DOHH2 (cell line): ENCODE data around the gene ZNF132.
"Not testable (repeated sequence)": the region's sequence is repeated elsewhere in the genome, so short reads cannot be mapped to it uniquely, and the experiment has no call there.

Experiments
- H3F3A ChIP-seq: fragments of 200-600 bp; sonication (generic), shearing (Covaris generic); 2 replicates; pipeline ENCODE4 v1.6.0; 2016; ENCODE audit warnings: antibody characterized with exemption, mild to moderate bottlenecking; ENCODE audit not compliant: control insufficient read depth, insufficient read depth
- H3K27ac ChIP-seq: fragments of 200-600 bp; sonication (generic); 2 replicates; pipeline ENCODE4 v1.5.1; 2014; ENCODE audit warnings: low read depth, mild to moderate bottlenecking, low read length, moderate library complexity
- H3K27me3 ChIP-seq: fragments of 200-600 bp; sonication (generic); 2 replicates; pipeline ENCODE4 v1.6.1; 2014; ENCODE audit warnings: mild to moderate bottlenecking, low read length, mixed read lengths; ENCODE audit not compliant: control insufficient read depth
- H3K36me3 ChIP-seq: fragments of 200-600 bp; sonication (generic); 2 replicates; pipeline ENCODE4 v1.6.1; 2014; ENCODE audit warnings: mild to moderate bottlenecking, low read length, moderate library complexity, mixed read lengths; ENCODE audit not compliant: control insufficient read depth
- H3K4me1 ChIP-seq: fragments of 200-600 bp; sonication (generic); 2 replicates; pipeline ENCODE4 v1.6.1; 2014; ENCODE audit warnings: mild to moderate bottlenecking, low read length, mixed read lengths; ENCODE audit not compliant: control insufficient read depth
- H3K4me2 ChIP-seq: fragments of 200-600 bp; sonication (generic); 2 replicates; pipeline ENCODE4 v1.6.0; 2014; ENCODE audit warnings: mild to moderate bottlenecking, low read length, moderate library complexity
- H3K4me3 ChIP-seq: fragments of 200-600 bp; sonication (generic); 2 replicates; pipeline ENCODE4 v1.5.1; 2014; ENCODE audit warnings: mild to moderate bottlenecking, low read length, mixed read lengths
- H3K79me2 ChIP-seq: fragments of 200-600 bp; sonication (generic); 2 replicates; pipeline ENCODE4 v1.6.1; 2014; ENCODE audit warnings: mild to moderate bottlenecking, low read length, mixed read lengths; ENCODE audit not compliant: control insufficient read depth
- H3K9me2 ChIP-seq: fragments of 200-600 bp; sonication (generic); replicated peaks from 2 replicates; pipeline ENCODE4 v1.6.1; 2014; ENCODE audit warnings: mild to moderate bottlenecking, low read length, mixed read lengths; ENCODE audit not compliant: control insufficient read depth
- H3K9me3 ChIP-seq: fragments of 200-600 bp; sonication (generic); 2 replicates; pipeline ENCODE4 v1.6.1; 2014; ENCODE audit warnings: antibody characterized with exemption, low read length, mixed read lengths; ENCODE audit not compliant: control insufficient read depth, insufficient read depth
- H4K20me1 ChIP-seq: fragments of 200-600 bp; sonication (generic); 2 replicates; pipeline ENCODE4 v1.6.0; 2014; ENCODE audit warnings: low read depth, mild to moderate bottlenecking, antibody characterized with exemption, low read length, moderate library complexity; ENCODE audit not compliant: control insufficient read depth, insufficient read depth
- CTCF ChIP-seq: fragments of 200-600 bp; sonication (generic); IDR thresholded peaks from one replicate; pipeline ENCODE4 v1.5.1; 2014; ENCODE audit warnings: antibody characterized with exemption, mild to moderate bottlenecking, low read depth, low read length; ENCODE audit not compliant: poor library complexity, severe bottlenecking
- EZH2phosphoT487 ChIP-seq: fragments of 200-600 bp; sonication (generic); IDR thresholded peaks from 2 replicates; pipeline ENCODE4 v1.6.1; 2017; ENCODE audit warnings: borderline replicate concordance, mild to moderate bottlenecking, antibody characterized with exemption, low read length, moderate library complexity, mixed read lengths

ZNF132 gene

DNA sequence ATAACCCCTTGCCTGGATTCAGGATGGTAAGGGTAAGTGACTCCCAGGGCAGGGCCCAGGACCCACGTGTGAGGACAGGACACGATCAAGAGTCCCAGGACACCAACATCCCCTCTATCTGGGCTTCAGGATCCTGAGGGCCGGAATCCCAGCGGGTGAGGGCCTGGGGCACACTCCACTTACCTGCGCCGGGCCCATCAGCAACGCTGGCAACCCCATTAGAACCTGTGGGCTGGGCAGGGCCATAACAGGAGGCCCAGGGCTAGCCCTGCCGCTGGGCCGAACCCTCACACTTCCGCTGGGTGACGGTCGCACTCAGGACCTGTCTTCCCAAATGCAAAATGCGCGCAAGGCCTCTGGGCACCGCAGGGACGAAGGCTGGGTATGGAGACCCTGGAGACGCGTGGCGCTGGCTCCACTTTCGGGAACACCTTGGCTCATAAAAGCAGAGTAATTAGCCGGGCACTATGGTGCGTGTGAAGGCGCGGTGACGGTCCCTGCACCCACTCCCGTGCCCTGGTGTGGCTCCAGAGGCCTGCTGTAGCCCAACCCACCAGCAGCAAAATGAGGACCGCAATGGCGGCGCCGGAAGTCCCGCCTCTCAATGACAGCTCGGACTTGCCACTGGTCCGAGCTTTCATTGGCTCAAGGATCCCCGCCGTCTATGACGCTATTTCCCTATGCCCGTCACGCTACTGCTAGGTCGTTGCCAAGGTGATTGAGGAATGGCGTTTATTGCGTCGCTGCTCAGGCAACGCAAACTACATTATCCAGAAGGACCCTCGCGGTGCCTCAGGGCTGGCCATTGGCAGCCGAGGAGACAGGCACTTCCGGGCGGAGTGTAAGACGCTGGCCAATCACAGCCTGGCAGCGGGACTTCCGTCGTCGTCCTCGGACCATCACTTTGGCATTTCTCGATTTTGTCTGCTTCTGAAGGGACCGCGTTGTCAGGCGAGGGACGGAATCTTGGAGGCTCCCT, at the start of gene ZNF132:
Gene ZNF132, minus strand, starts transcription at position 578 of the 979 bp plus-strand sequence. Its CDS starts 332 bp downstream, at position 246.
- Histone ChIP-seq H3F3A (no peaks in the 10 kb centered on the region), H3K4me3 (peak within 1 kb of the TSS; percentile 74), H3K27ac (no peak within 1 kb of the TSS), H4K20me1 (no peaks in the 10 kb centered on the region), H3K4me1 (peaks cover 14% of the 10 kb centered on the region), H3K79me2 (no peaks in the 10 kb centered on the region), H3K9me2 (no peaks in the 10 kb centered on the region), H3K9me3 (peaks cover 44% of the 10 kb centered on the region), H3K4me2 (peak within 1 kb of the TSS; percentile 69), H3K27me3 (no peaks in the 10 kb centered on the region), H3K36me3 (peaks cover 6% of the 10 kb centered on the region)
- TF ChIP-seq CTCF (no peak), EZH2phosphoT487 (no peak)

GRCh38 chr19:58484349-58484748, 44.4 kb upstream of the ZNF132 start:
- not testable (repeated sequence) for H3F3A ChIP-seq, H3K4me1 ChIP-seq, H3K79me2 ChIP-seq, H3K9me2 ChIP-seq, H3K4me3 ChIP-seq, H3K36me3 ChIP-seq, H3K27ac ChIP-seq, H3K4me2 ChIP-seq, H3K27me3 ChIP-seq, H3K9me3 ChIP-seq, H4K20me1 ChIP-seq

DNA sequence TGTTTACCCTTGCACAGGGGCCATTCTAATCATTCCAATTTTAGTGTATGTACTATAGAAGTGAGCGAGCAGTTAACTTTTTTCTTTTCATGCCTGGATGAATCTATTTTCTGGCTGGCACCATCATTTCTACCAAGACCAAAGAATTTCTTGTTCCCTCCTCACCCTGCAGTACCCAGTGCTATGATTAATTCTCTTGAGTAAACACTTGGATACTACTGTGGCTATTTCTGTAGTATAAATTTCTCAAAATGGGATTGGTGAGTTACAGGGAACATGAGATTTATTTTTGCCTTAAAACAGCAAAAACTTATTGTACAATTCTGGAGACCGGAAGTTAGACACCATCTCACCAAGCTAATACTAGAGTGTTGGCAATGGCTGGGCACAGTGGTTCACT, 43.8 kb upstream of the ZNF132 start:
- Histone ChIP-seq H3K9me2 (no peaks in the 10 kb centered on the region), H3K27me3 (no peaks in the 10 kb centered on the region), H4K20me1 (no peaks in the 10 kb centered on the region), H3K4me1 (no peaks in the 10 kb centered on the region), H3F3A (no peaks in the 10 kb centered on the region), H3K27ac (no peak overlapping the region), H3K4me3 (no peak overlapping the region), H3K4me2 (no peak overlapping the region), H3K9me3 (no peaks in the 10 kb centered on the region), H3K79me2 (no peaks in the 10 kb centered on the region), H3K36me3 (no peaks in the 10 kb centered on the region)
- TF ChIP-seq CTCF, result no peak
- no peak for TF ChIP-seq EZH2phosphoT487

- Histone ChIP-seq H3K36me3 (no peaks in the 10 kb centered on the region), H4K20me1 (no peaks in the 10 kb centered on the region), H3K79me2 (no peaks in the 10 kb centered on the region), H3K4me1 (no peaks in the 10 kb centered on the region; the same call in 1 of the 2 replicates), H3K27ac (no peak overlapping the region), H3K9me3 (no peaks in the 10 kb centered on the region), H3K27me3 (no peaks in the 10 kb centered on the region), H3K4me2 (no peak overlapping the region), H3F3A (no peaks in the 10 kb centered on the region), H3K4me3 (no peak overlapping the region), H3K9me2 (no peaks in the 10 kb centered on the region)
- TF ChIP-seq EZH2phosphoT487 (no peak), CTCF (no peak)
These were observed 42.4 kb upstream of the ZNF132 start for GRCh38 chr19:58482372-58482771.
